GM18517 (cell line): Measurements from ENCODE around the gene FCRL4.
A peak's percentile ranks its signal among the peaks of the same experiment; 100 is the strongest.
"Not testable (repeated sequence)": the region's sequence is repeated elsewhere in the genome, so short reads cannot be mapped to it uniquely, and the experiment has no call there.

Source experiments
- ATAC-seq: cut with Tn5 transposase; IDR thresholded peaks from one replicate; pipeline ENCODE4 v1.9.1; 2021; ENCODE audit warnings: mild to moderate bottlenecking, moderate library complexity; ENCODE audit not compliant: unreplicated experiment

Gene FCRL4

DNA sequence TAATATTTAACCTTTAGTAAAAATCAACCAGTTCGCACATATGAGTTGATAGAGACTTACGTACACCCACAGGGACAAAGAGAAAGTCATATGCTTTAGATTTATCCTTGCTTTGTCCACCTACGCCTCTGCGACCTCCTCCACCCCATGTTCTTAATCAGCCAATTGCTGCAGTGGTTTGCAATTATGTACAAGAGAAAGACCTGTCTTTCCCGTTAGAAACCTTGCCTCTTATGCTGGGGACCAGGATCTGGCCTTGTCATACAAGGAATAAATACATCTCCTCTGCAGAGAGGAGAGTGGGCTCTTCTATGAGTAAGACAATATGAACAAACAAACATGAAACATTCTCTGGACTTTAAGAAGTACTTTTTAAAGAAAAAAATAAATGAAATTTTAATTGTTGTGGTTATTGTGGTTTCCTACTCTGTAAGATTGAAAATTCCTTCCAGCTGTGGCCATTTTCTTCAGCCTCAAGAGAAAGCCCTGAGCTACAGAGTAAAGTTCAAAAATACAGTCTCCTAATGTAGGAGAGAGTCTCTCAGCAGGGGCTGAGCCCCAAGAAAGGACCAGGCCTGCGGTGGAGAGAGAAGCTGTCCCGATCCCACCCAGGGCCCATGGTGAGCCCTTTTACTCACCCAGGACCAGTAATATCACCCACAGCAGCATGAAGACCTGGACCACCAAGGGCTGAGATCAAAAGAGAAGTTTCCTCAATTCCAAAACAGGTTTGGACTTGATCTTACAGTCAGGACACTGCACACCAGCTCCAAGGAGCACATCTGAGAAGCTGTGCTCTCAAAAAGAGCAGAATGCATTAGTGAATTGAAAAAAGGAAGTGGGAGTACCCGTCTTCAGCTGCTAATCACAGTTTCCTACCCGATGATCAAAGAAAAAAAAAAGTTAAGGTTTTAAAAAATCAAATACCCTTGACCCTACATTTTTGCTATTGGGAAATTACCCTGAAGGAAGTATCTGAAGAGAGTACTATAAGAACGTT, 45.9 kb downstream of the FCRL4 start, which contains the start of gene FCRL5:
TSS of gene FCRL5 (minus strand) at position 822 of the 1,000 bp plus-strand sequence. CDS start at position 669, 153 bp downstream.
- ATAC-seq: peak; percentile 84

GRCh38 chr1:157548081-157548480, 49.8 kb downstream of the FCRL4 start:
- ATAC-seq: not testable (repeated sequence)

DNA sequence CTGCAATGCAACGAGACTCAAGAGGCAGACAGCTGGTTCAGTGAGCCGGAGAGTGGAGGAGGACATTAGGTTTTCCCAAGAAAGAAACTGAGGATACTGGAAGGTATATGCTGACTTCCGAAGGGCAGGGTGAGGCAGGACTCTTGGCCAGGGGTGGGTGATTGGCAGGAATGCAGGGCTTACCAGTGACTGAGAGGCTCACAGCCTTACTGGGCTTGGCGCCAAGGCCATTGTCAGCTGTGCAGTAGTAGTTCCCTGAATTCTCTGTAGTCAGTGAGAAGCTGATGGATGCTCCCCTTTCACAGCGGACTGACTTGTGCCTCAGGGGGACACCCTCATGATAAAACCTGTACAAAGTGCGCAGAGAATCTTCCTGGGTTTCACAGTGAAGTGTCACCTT, 55.2 kb downstream of the FCRL4 start:
- no peak for ATAC-seq

DNA sequence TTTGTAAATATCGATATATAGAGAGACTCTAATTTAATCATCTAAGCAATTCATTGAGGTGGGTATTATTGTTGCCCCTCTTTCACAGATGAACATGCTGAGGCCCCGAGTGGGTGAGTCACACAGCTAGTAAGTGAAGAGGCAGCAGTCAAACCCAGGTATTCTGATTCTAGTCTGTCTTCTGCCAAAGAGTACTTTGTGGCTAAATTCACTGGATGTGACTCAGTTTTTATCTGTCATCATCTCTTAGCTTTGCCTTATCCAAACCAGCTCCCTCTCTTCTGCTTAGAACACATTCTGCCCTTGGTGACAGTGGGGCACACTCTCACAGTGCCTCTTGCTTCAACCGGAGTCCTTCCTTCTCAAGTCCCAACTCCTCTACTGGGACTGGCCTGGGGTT, 57.0 kb downstream of the FCRL4 start:
- no peak for ATAC-seq

DNA sequence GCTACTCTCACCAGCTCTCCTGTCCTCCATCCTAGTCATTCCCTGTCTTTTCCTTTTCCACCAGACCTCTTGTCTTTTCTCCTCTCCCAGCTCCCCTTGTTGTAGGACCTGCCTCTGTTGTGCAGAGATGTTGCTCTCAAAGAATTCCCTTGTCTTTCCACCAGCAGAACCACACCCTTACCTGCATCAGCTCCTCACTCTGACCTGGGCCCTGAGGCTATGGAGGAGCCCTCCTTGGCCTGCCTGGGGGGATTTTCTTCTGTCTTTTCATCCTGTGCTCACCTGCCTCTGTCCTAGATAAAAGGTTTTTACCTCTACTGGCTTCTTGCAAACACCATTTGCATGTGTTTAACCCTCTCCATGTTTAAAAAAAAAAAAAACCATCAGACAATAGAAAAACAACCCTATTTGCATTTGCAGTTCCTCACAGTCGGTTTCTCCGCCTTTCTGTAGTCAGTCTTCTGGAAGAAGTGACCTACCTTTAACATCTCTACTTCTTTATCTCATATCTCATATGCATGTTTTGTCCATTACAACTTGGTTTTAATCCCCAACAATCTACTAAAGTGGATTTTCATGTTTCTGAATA, 57.6 kb downstream of the FCRL4 start:
- ATAC-seq: no peak

DNA sequence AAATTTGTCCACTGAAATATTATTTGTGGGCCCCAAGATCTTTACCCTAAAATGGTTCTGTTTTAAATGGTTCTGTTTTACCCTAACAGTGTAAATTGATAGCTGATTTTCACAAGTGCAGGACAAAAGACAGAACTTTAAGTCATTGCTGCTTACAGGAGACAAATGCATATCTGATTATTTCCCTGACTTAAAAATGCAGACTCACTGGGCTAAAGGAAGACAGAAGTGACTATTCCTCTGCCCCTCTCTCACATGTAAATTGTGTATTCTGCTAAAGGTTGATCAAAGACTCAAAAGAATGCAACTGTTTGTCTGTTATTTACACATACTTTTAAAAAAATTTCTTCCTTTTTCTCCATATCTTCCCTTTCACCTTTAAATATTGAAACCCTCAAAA, 58.3 kb downstream of the FCRL4 start:
- no peak for ATAC-seq

DNA sequence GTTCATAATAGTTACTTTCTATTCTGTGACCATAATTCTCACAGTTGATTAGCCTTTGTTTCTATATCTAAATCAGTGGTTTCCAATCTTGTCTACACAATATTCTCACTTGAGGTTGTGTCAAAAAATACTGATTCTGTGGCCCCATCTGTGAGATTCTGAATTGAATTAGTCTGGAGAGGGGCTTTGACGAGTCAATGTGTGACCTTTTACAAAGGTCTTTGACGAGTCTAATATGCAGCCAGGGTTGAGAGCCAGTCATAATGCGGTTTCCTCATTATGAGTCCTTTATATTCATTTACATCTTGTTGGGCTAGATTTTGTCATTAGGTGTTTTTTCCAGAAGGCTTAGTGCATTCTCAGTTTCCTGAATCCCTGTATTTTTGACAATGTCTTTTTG, 65.3 kb downstream of the FCRL4 start:
- ATAC-seq: no peak

DNA sequence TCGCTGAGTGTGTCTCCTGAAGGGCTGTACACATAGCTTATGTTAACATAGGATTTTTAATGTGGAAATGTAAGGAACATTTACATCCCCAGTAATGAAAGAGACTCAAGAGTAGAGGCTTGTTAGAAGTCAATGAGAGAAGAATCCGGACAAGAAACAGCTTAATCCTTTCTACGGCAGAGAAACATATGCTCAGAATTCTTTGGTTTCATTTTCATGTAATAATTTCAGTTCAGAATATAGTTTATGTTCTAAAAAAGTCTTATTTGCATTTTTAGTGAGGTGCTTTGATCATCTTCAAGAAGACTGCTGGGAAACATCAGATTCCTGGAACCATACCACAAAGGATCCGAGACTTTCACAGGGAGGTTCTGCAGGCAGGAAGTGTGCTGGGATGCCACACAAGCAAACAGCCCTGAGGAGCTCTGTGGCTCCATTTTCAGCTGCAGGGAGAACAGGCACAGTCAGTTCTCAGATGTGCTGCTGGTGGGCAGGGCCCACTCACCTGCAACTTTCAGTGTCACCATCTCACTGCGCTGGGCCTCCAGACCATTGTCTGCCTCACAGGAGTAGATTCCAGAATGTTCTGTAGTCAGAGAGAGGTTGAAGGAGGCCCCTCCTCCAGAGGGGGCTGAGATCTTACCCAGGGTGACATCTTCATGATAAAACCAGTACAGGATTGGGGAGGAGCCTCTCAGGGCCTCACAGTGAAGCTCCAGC, 74.0 kb downstream of the FCRL4 start:
- peak; percentile 82 for ATAC-seq
